Stimulated activated CD8-positive, alpha-beta memory T cell treated with anti-CD3 and anti-CD28 coated beads, Interleukin-15, amount 100 ng/mL, for 48 hours (primary cell): Measurements from ENCODE around the gene AHDC1.

ENCODE experiments used
- DNase-seq, 2 donors: peaks; one replicate each; pipeline ENCODE4 v3.0.0-alpha.2; 2020; ENCODE audit warnings: low read depth in 2 of 2

The AHDC1 gene

GRCh38 chr1:27584453-27584852 is 19.5 kb downstream of the AHDC1 start:
- DNase-seq = no peak

GRCh38 chr1:27583479-27583878 is 20.5 kb downstream of the AHDC1 start:
- DNase-seq = no peak

GRCh38 chr1:27581823-27582243 is 22.1 kb downstream of the AHDC1 start:
- no peak for DNase-seq

- DNase-seq = no peak
These were observed 26.3 kb downstream of the AHDC1 start for GRCh38 chr1:27577504-27578188.

GRCh38 chr1:27576806-27577227 is 27.1 kb downstream of the AHDC1 start:
- DNase-seq = no peak

- DNase-seq = no peak
These were observed 28.1 kb downstream of the AHDC1 start for GRCh38 chr1:27575840-27576331.

- DNase-seq = no peak
These were observed 28.8 kb downstream of the AHDC1 start for GRCh38 chr1:27574871-27575831.

- no peak for DNase-seq
These were observed 29.8 kb downstream of the AHDC1 start for GRCh38 chr1:27574001-27574781.

- DNase-seq = no peak
These were observed 31.1 kb downstream of the AHDC1 start for GRCh38 chr1:27572679-27573426.

- DNase-seq = no peak
These were observed 31.8 kb downstream of the AHDC1 start for GRCh38 chr1:27572019-27572678.

GRCh38 chr1:27571439-27572018 is 32.4 kb downstream of the AHDC1 start:
- no peak for DNase-seq

- no peak for DNase-seq
These were observed 33.2 kb downstream of the AHDC1 start for GRCh38 chr1:27570784-27571183.

- DNase-seq = no peak
These were observed 33.6 kb downstream of the AHDC1 start for GRCh38 chr1:27570356-27570755.

- no peak for DNase-seq
These were observed 34.2 kb downstream of the AHDC1 start for GRCh38 chr1:27569506-27570291.

- DNase-seq = no peak
These were observed 34.9 kb downstream of the AHDC1 start for GRCh38 chr1:27569088-27569460.

- peak; percentile 91 to 94 for DNase-seq
These were observed 35.5 kb downstream of the AHDC1 start for GRCh38 chr1:27568300-27569087.

GRCh38 chr1:27567971-27568299 is 36.0 kb downstream of the AHDC1 start:
- no peak for DNase-seq

- no peak for DNase-seq
These were observed 36.8 kb downstream of the AHDC1 start for GRCh38 chr1:27567146-27567526.
